ENCODE data around the gene SLC6A18. TPM values are rescaled to one million over a fixed set of nuclear protein-coding genes. Genes with fewer than 3 reads are reported as not detected.

Gene SLC6A18
- total and polyA plus RNA-seq, 2 of the 4 experiments (the other 2 are of a cell fraction): not detected

DNA sequence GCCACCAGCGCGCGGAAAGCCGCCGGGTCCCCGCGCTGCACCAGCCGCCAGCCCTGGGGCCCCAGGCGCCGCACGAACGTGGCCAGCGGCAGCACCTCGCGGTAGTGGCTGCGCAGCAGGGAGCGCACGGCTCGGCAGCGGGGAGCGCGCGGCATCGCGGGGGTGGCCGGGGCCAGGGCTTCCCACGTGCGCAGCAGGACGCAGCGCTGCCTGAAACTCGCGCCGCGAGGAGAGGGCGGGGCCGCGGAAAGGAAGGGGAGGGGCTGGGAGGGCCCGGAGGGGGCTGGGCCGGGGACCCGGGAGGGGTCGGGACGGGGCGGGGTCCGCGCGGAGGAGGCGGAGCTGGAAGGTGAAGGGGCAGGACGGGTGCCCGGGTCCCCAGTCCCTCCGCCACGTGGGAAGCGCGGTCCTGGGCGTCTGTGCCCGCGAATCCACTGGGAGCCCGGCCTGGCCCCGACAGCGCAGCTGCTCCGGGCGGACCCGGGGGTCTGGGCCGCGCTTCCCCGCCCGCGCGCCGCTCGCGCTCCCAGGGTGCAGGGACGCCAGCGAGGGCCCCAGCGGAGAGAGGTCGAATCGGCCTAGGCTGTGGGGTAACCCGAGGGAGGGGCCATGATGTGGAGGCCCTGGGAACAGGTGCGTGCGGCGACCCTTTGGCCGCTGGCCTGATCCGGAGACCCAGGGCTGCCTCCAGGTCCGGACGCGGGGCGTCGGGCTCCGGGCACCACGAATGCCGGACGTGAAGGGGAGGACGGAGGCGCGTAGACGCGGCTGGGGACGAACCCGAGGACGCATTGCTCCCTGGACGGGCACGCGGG is 69.9 kb downstream of the SLC6A18 start, which contains the start of gene TERT:
TERT (minus strand) TSS at position 234 of the 815 bp plus-strand sequence; CDS start at position 155, 79 bp downstream.
- DNase-seq (no peak), ATAC-seq (ENCODE audit: low read depth) (no peak)
- BruUV-seq (replicated peaks): no TSS peak
- dilution Hi-C loops (cut with HindIII; ENCODE audit: low sequenced_read_pairs, unreplicated experiment) (no loop called here), in situ Hi-C loops (cut with MboI; ENCODE audit: low sequenced_read_pairs) (no loop called here), intact Hi-C loops (cut with micrococcal nuclease) (no loop called here)
- H4K91ac ChIP-seq (ENCODE audit: insufficient read depth, low read depth, low read length): no peak within 1 kb of the TSS
- H3K9me3 ChIP-seq (ENCODE audit: control insufficient read depth, insufficient read depth, low read length): no peaks in the 10 kb centered on the region
- CTCF ChIA-PET: no interaction called here
- no peak within 1 kb of the TSS for H2BK120ac ChIP-seq (ENCODE audit: low read depth, low read length)
- H3K4ac ChIP-seq (ENCODE audit: low read depth, low read length): no peak within 1 kb of the TSS
- H2BK5ac ChIP-seq (ENCODE audit: low read depth, low read length, poor library complexity, severe bottlenecking): no peak within 1 kb of the TSS
- H3K27ac ChIP-seq (ENCODE audit: insufficient read depth, low read length): no peak within 1 kb of the TSS
- H2BK20ac ChIP-seq (ENCODE audit: low read depth, low read length): no peak within 1 kb of the TSS
- H3K36me3 ChIP-seq (ENCODE audit: control insufficient read depth, insufficient read depth, low read length): no peaks in the 10 kb centered on the region
- no peaks in the 10 kb centered on the region for H3K79me1 ChIP-seq (ENCODE audit: low read depth in 1 of 2, low read length in 2 of 2)
- no peak within 1 kb of the TSS for H3K56ac ChIP-seq (ENCODE audit: extremely low read depth, insufficient read depth, low read length)
- H3K4me3 ChIP-seq (ENCODE audit: insufficient read depth, low read depth, low read length): no peak within 1 kb of the TSS
- no peak within 1 kb of the TSS for H2BK15ac ChIP-seq (ENCODE audit: low read depth, low read length)
- no peak within 1 kb of the TSS for H2AK5ac ChIP-seq (ENCODE audit: low read depth, low read length)
- no peak within 1 kb of the TSS for H4K5ac ChIP-seq (ENCODE audit: low read depth, low read length)
- H2AK9ac ChIP-seq (replicated peaks; ENCODE audit: low read depth, low read length, poor library complexity): no peak within 1 kb of the TSS
- POLR2A ChIA-PET (ENCODE audit: unreplicated experiment): no interaction called here
- no peaks in the 10 kb centered on the region for H3K4me1 ChIP-seq (ENCODE audit: control insufficient read depth, insufficient read depth, low read length)
- TF ChIP-seq MXI1 (IDR thresholded peaks at IDR 0.05; ENCODE audit: borderline replicate concordance, low read depth, low read length) (no peak), CHD1 (IDR thresholded peaks at IDR 0.05; ENCODE audit: low read depth, low read length) (no peak), BHLHE40 (IDR thresholded peaks at IDR 0.05; ENCODE audit: low read depth, low read length) (no peak), USF2 (IDR thresholded peaks at IDR 0.05; ENCODE audit: low read depth, low read length) (no peak), MAZ (IDR thresholded peaks at IDR 0.05; ENCODE audit: borderline replicate concordance, low read depth, low read length) (no peak), POLR2A (IDR thresholded peaks at IDR 0.05; ENCODE audit: low read depth, low read length) (no peak), RCOR1 (IDR thresholded peaks at IDR 0.05; ENCODE audit: insufficient replicate concordance, low read length) (no peak), NFE2L2 (IDR thresholded peaks at IDR 0.05; ENCODE audit: low read depth, low read length) (no peak)
- TF ChIP-seq, protein P1, sequence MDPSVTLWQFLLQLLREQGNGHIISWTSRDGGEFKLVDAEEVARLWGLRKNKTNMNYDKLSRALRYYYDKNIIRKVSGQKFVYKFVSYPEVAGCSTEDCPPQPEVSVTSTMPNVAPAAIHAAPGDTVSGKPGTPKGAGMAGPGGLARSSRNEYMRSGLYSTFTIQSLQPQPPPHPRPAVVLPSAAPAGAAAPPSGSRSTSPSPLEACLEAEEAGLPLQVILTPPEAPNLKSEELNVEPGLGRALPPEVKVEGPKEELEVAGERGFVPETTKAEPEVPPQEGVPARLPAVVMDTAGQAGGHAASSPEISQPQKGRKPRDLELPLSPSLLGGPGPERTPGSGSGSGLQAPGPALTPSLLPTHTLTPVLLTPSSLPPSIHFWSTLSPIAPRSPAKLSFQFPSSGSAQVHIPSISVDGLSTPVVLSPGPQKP (IDR thresholded peaks at IDR 0.05; ENCODE audit: borderline replicate concordance, low read depth, low read length): no peak
- 5% methylated on average over 31 of the region's 102 CpGs; no CpG with 5 or more reads in 1 of the 2 experiments for WGBS, 2 experiments (ENCODE audit: extremely low coverage in 2 of 2, insufficient read length in 1 of 2)
- no peaks in the 10 kb centered on the region for H4K20me1 ChIP-seq (ENCODE audit: insufficient read depth, low read length)
- H3K9me1 ChIP-seq (ENCODE audit: insufficient read depth, low read length): no peaks in the 10 kb centered on the region
- H4K8ac ChIP-seq (ENCODE audit: low read depth in 2 of 2, low read length in 2 of 2): no peak within 1 kb of the TSS
- H3K9ac ChIP-seq (ENCODE audit: low read depth, low read length): no peak within 1 kb of the TSS
- peak within 1 kb of the TSS; percentile 43 for H2AFZ ChIP-seq (replicated peaks; ENCODE audit: low read length, poor library complexity)
- H3K14ac ChIP-seq (replicated peaks; ENCODE audit: low read depth, low read length): no peak within 1 kb of the TSS
- H3K4me2 ChIP-seq (ENCODE audit: low read depth, low read length): no peak within 1 kb of the TSS
- H3K23ac ChIP-seq (ENCODE audit: low read depth, low read length): no peak within 1 kb of the TSS
- peaks cover 24% of the 10 kb centered on the region for H3K27me3 ChIP-seq (ENCODE audit: control insufficient read depth, insufficient read depth, low read length)
- no peak within 1 kb of the TSS for H3K18ac ChIP-seq (ENCODE audit: low read depth, low read length)
